GM13976 (cell line): ENCODE results near the gene RAB40C.

Source experiments
- DNase-seq: peaks from one replicate; pipeline ENCODE4 v3.0.0; 2012; ENCODE audit warnings: low spot score
- CTCF ChIP-seq: IDR thresholded peaks from 2 replicates; pipeline ENCODE4 v1.5.1; 2012; ENCODE audit warnings: borderline replicate concordance, mild to moderate bottlenecking; ENCODE audit not compliant: insufficient read depth; ENCODE audit errors: extremely low read depth, missing control alignments, control extremely low read depth
- in situ Hi-C: fragments of 300-500 bp; cut with MboI; formaldehyde crosslinking; loops from one replicate; pipeline ENCODE4 v1.12.0; 2022; ENCODE audit warnings: low sequenced_read_pairs, mixed read lengths, inconsistent platforms; ENCODE audit not compliant: unreplicated experiment

RAB40C gene

GRCh38 chr16:549544-550263 lies 40.2 kb upstream of the RAB40C start:
- no peak for TF ChIP-seq CTCF
- DNase-seq: no peak
- in situ Hi-C loops: no loop called here

- no peak for TF ChIP-seq CTCF
- in situ Hi-C loops: no loop called here
- DNase-seq: no peak
Observed at GRCh38 chr16:551210-551609, 38.7 kb upstream of the RAB40C start.

GRCh38 chr16:552171-552570 lies 37.7 kb upstream of the RAB40C start:
- TF ChIP-seq CTCF: no peak
- in situ Hi-C loops: no loop called here

GRCh38 chr16:553601-554296 lies 36.1 kb upstream of the RAB40C start:
- no peak for TF ChIP-seq CTCF
- DNase-seq: no peak
- in situ Hi-C loops: no loop called here

More at GRCh38 chr16:552171-552570, 37.7 kb upstream of the RAB40C start:
- no peak for DNase-seq

GRCh38 chr16:554297-554621 lies 35.6 kb upstream of the RAB40C start:
- no peak for TF ChIP-seq CTCF
- in situ Hi-C loops: no loop called here

GRCh38 chr16:554640-555365 lies 35.1 kb upstream of the RAB40C start:
- in situ Hi-C loops: no loop called here
- TF ChIP-seq CTCF: no peak

More at GRCh38 chr16:554297-554621, 35.6 kb upstream of the RAB40C start:
- DNase-seq: no peak

More at GRCh38 chr16:554640-555365, 35.1 kb upstream of the RAB40C start:
- DNase-seq: no peak
